ENCODE results near the gene TENT5C.
A peak's percentile ranks its signal among the peaks of the same experiment; 100 is the strongest.
"Not testable (repeated sequence)": the region's sequence is repeated elsewhere in the genome, so short reads cannot be mapped to it uniquely, and the experiment has no call there.

The TENT5C gene

GRCh38 chr1:117605774-117606648 is at the start of gene TENT5C:
Gene TENT5C, plus strand, starts transcription at chr1:117606048. Its CDS starts 16,821 bp downstream, at chr1:117622869.
- DNase-seq, result peak; percentile 98

GRCh38 chr1:117556341-117556740 is 49.5 kb upstream of the TENT5C start:
- DNase-seq, result no peak

- no peak for DNase-seq
Observed at GRCh38 chr1:117556976-117557375, 48.9 kb upstream of the TENT5C start.

GRCh38 chr1:117558451-117558850 is 47.4 kb upstream of the TENT5C start:
- DNase-seq, result not testable (repeated sequence)

- no peak for DNase-seq
Observed at GRCh38 chr1:117559139-117559538, 46.7 kb upstream of the TENT5C start.

GRCh38 chr1:117559985-117560384 is 45.9 kb upstream of the TENT5C start:
- DNase-seq, result no peak

- DNase-seq, result no peak
Observed at GRCh38 chr1:117561071-117561470, 44.8 kb upstream of the TENT5C start.

GRCh38 chr1:117561551-117561950 is 44.3 kb upstream of the TENT5C start:
- DNase-seq, result no peak

GRCh38 chr1:117562581-117563491 is 43.0 kb upstream of the TENT5C start:
- DNase-seq, result no peak

- no peak for DNase-seq
Observed at GRCh38 chr1:117563492-117563875, 42.4 kb upstream of the TENT5C start.

GRCh38 chr1:117564227-117565075 is 41.4 kb upstream of the TENT5C start:
- no peak for DNase-seq

- DNase-seq, result no peak
Observed at GRCh38 chr1:117565076-117565556, 40.7 kb upstream of the TENT5C start.

GRCh38 chr1:117565745-117566455 is 39.9 kb upstream of the TENT5C start:
- DNase-seq, result no peak

- no peak for DNase-seq
Observed at GRCh38 chr1:117566556-117566955, 39.3 kb upstream of the TENT5C start.

- no peak for DNase-seq
Observed at GRCh38 chr1:117567435-117567834, 38.4 kb upstream of the TENT5C start.

- DNase-seq, result no peak
Observed at GRCh38 chr1:117567976-117568375, 37.9 kb upstream of the TENT5C start.

- DNase-seq, result no peak
Observed at GRCh38 chr1:117568999-117569398, 36.8 kb upstream of the TENT5C start.

- no peak for DNase-seq
Observed at GRCh38 chr1:117569856-117570255, 36.0 kb upstream of the TENT5C start.

GRCh38 chr1:117570988-117571409 is 34.8 kb upstream of the TENT5C start:
- DNase-seq, result no peak

GRCh38 chr1:117571496-117571895 is 34.4 kb upstream of the TENT5C start:
- no peak for DNase-seq

- DNase-seq, result peak in 1 of 2 experiments; percentile 5
Observed at GRCh38 chr1:117572546-117572945, 33.3 kb upstream of the TENT5C start.

All from activated CD4-positive, alpha-beta T cell treated with anti-CD3 and anti-CD28 coated beads, Interleukin-2, amount 50 U/mL, for 4 hours (primary cell).